Liver (tissue), 9 donors: ENCODE data around the gene NPR2. TPM values are rescaled to one million over a fixed set of nuclear protein-coding genes. Genes with fewer than 3 reads are reported as not detected.

Experiments used
- DNase-seq: peaks from one replicate; pipeline ENCODE4 v3.0.0-alpha.2; 2017; ENCODE audit warnings: low spot score
- H3K27ac ChIP-seq, 2 donors: one replicate each; pipeline ENCODE4 v1.7.0; 2013; ENCODE audit warnings: inconsistent platforms in 2 of 2, low read length in 2 of 2, control low read depth in 1 of 2, low read depth in 1 of 2, mild to moderate bottlenecking in 1 of 2
- H3K27me3 ChIP-seq, 4 donors: one replicate each; pipeline versions ENCODE4 v1.6.1 to v1.7.0; 2013; ENCODE audit warnings: low read length in 3 of 4, inconsistent platforms in 1 of 4, mild to moderate bottlenecking in 1 of 4, moderate library complexity in 1 of 4; ENCODE audit not compliant: control insufficient read depth in 4 of 4, insufficient read depth in 4 of 4
- H3K36me3 ChIP-seq, 4 donors: one replicate each; pipeline versions ENCODE4 v1.6.1 to v1.7.0; 2013; ENCODE audit warnings: low read length in 3 of 4, mild to moderate bottlenecking in 3 of 4, low read depth in 1 of 4, moderate library complexity in 1 of 4; ENCODE audit not compliant: control insufficient read depth in 4 of 4, insufficient read depth in 3 of 4
- H3K4me1 ChIP-seq, 4 donors: one replicate each; pipeline versions ENCODE4 v1.6.1 to v1.7.0; 2013; ENCODE audit warnings: low read length in 3 of 4, mild to moderate bottlenecking in 3 of 4, moderate library complexity in 1 of 4; ENCODE audit not compliant: control insufficient read depth in 4 of 4, insufficient read depth in 4 of 4
- H3K4me3 ChIP-seq, 3 donors: one replicate each; pipeline versions ENCODE4 v1.6.1 to v1.7.0; 2013; ENCODE audit warnings: low read length in 3 of 3, control low read depth in 1 of 3, low read depth in 1 of 3, mild to moderate bottlenecking in 1 of 3
- H3K9ac ChIP-seq, 2 donors: one replicate each; pipeline ENCODE4 v1.7.0; 2013; ENCODE audit warnings: low read length in 2 of 2, mild to moderate bottlenecking in 2 of 2, moderate library complexity in 2 of 2, control low read depth in 1 of 2, low read depth in 1 of 2
- H3K9me3 ChIP-seq, 4 donors: one replicate each; pipeline versions ENCODE4 v1.6.1 to v1.7.0; 2013; ENCODE audit warnings: low read length in 3 of 4; ENCODE audit not compliant: control insufficient read depth in 4 of 4
- CTCF ChIP-seq: fragments of 150-350 bp; IDR thresholded peaks from 2 replicates; pipeline ENCODE4 v1.5.1; 2017; ENCODE audit warnings: improper control_type of control experiment, low read depth, low read length; ENCODE audit not compliant: missing input control
- FOXA1 ChIP-seq: IDR thresholded peaks from 2 replicates; pipeline ENCODE4 v1.6.1; 2016; ENCODE audit warnings: antibody characterized with exemption
- FOXA2 ChIP-seq: IDR thresholded peaks from 2 replicates; pipeline ENCODE4 v1.6.1; 2016; ENCODE audit warnings: antibody characterized with exemption
- GABPA ChIP-seq, 2 donors: IDR thresholded peaks in 1 of 2; conservative IDR thresholded peaks in 1 of 2; 2 replicates each; pipeline ENCODE4 v1.6.1; 2016; ENCODE audit warnings: antibody characterized with exemption in 2 of 2, mild to moderate bottlenecking in 1 of 2, moderate library complexity in 1 of 2
- HNF4A ChIP-seq, 2 donors: conservative IDR thresholded peaks; 2 replicates each; pipeline ENCODE4 v1.6.1; 2016; ENCODE audit warnings: antibody characterized with exemption in 2 of 2, mild to moderate bottlenecking in 2 of 2
- HNF4G ChIP-seq: IDR thresholded peaks from 2 replicates; pipeline ENCODE4 v1.6.1; 2016; ENCODE audit warnings: antibody characterized with exemption
- JUND ChIP-seq, 2 donors: IDR thresholded peaks; 2 replicates each; pipeline ENCODE4 v1.6.1; 2016; ENCODE audit warnings: antibody characterized with exemption in 2 of 2
- NR2F2 ChIP-seq: IDR thresholded peaks from 2 replicates; pipeline ENCODE4 v1.6.1; 2016; ENCODE audit warnings: antibody characterized with exemption
- RAD21 ChIP-seq, 2 donors: IDR thresholded peaks; 2 replicates each; pipeline ENCODE4 v1.6.1; 2016; ENCODE audit warnings: antibody characterized with exemption in 2 of 2, mild to moderate bottlenecking in 2 of 2
- REST ChIP-seq: IDR thresholded peaks from 2 replicates; pipeline ENCODE4 v1.6.1; 2016; ENCODE audit warnings: antibody characterized with exemption, mild to moderate bottlenecking
- RXRA ChIP-seq, 2 donors: IDR thresholded peaks; 2 replicates each; pipeline ENCODE4 v1.6.1; 2017 to 2018; ENCODE audit warnings: antibody characterized with exemption in 2 of 2, mild to moderate bottlenecking in 1 of 2
- SP1 ChIP-seq: IDR thresholded peaks from 2 replicates; pipeline ENCODE4 v1.6.1; 2018; ENCODE audit warnings: antibody characterized with exemption, mild to moderate bottlenecking
- TAF1 ChIP-seq: conservative IDR thresholded peaks from 2 replicates; pipeline ENCODE4 v1.6.1; 2016; ENCODE audit warnings: antibody characterized with exemption, mild to moderate bottlenecking
- YY1 ChIP-seq: IDR thresholded peaks from 2 replicates; pipeline ENCODE4 v1.6.1; 2016; ENCODE audit warnings: antibody characterized with exemption, mild to moderate bottlenecking
- ZBTB33 ChIP-seq: IDR thresholded peaks from 2 replicates; pipeline ENCODE4 v1.6.1; 2016; ENCODE audit warnings: antibody characterized with exemption
- WGBS: extraction: QIAGEN DNeasy Blood & Tissue Kit; methylation state at CpG from one replicate; pipeline ENCODE4 v1.1.7; 2013; 5-methylcytosine and 5-hydroxymethylcytosine counted together
- polyA plus RNA-seq, 2 donors: library from polyadenylated mRNA; stranded (reverse) in 1 of 2; unstranded in 1 of 2; fragments of 200-250 nt in 1 of 2; fragments of >200 nt in 1 of 2; fragmentation: Nextera tagmentation in 1 of 2; extraction: Ambion mirVana in 1 of 2; gene quantifications; one replicate each; pipeline versions ENCODE4 v1.2.1 to v1.2.3, GENCODE V29; 2013 to 2015
- total RNA-seq, 2 donors: library from RNA; depleted of rRNA; stranded (reverse); fragments of >200 nt; gene quantifications; one replicate each; pipeline ENCODE4 v1.2.3, GENCODE V29; 2014
- donor health status: healthy.
- donor health status: healthy.
- donor health status: healthy.
- donor health status: healthy.
- donor health status: healthy.

The NPR2 gene
- total and polyA plus RNA-seq, 4 donors = 8.6 to 17.1 (median 11.2) TPM

- H3K4me1 ChIP-seq = peaks cover 0 to 5% (median 1%) of the 10 kb centered on the region in 4 donors
- TF ChIP-seq RAD21 (IDR thresholded peaks at IDR 0.05) (no peak), HNF4G (no peak), SP1 (no peak), FOXA2 (no peak), CTCF (no peak), RXRA (IDR thresholded peaks at IDR 0.05) (no peak), YY1 (no peak), TAF1 (no peak), JUND (IDR thresholded peaks at IDR 0.05) (no peak), REST (no peak)
These were observed 50.8 kb downstream of the NPR2 start for GRCh38 chr9:35842020-35842745.

GRCh38 chr9:35842795-35843194 lies 51.4 kb downstream of the NPR2 start:
- no peak for DNase-seq
- WGBS = 79% methylated on average over 3 of the region's 3 CpGs
- H3K36me3 ChIP-seq = peaks cover 0 to 5% (median 0%) of the 10 kb centered on the region in 4 donors
- H3K9me3 ChIP-seq = no peaks in the 10 kb centered on the region
- no peak overlapping the region for H3K9ac ChIP-seq
- no peak overlapping the region for H3K4me3 ChIP-seq
- H3K27ac ChIP-seq = no peak overlapping the region
- H3K27me3 ChIP-seq = no peaks in the 10 kb centered on the region
- no peak for TF ChIP-seq CTCF
- no peak for TF ChIP-seq YY1
- no peak for TF ChIP-seq RXRA (IDR thresholded peaks at IDR 0.05)
- TF ChIP-seq FOXA1 = no peak
- TF ChIP-seq JUND (IDR thresholded peaks at IDR 0.05) = no peak
- no peak for TF ChIP-seq NR2F2
- TF ChIP-seq HNF4A (conservative IDR thresholded peaks at IDR 0.05) = no peak
- no peak for TF ChIP-seq FOXA2
- TF ChIP-seq ZBTB33 = no peak
- TF ChIP-seq GABPA (IDR thresholded peaks at IDR 0.05 in 1 of 2, conservative IDR thresholded peaks at IDR 0.05 in 1 of 2) = no peak
- no peak for TF ChIP-seq TAF1
- no peak for TF ChIP-seq REST
- peaks cover 0 to 5% (median 1%) of the 10 kb centered on the region in 4 donors for H3K4me1 ChIP-seq

More at GRCh38 chr9:35842020-35842745, 50.8 kb downstream of the NPR2 start:
- no peak overlapping the region for H3K27ac ChIP-seq
- H3K27me3 ChIP-seq = no peaks in the 10 kb centered on the region
- WGBS = 97% methylated on average over 17 of the region's 17 CpGs
- H3K36me3 ChIP-seq = peaks cover 0 to 5% (median 0%) of the 10 kb centered on the region in 4 donors
- DNase-seq = no peak
- no peaks in the 10 kb centered on the region for H3K9me3 ChIP-seq
- H3K4me3 ChIP-seq = no peak overlapping the region
- H3K9ac ChIP-seq = no peak overlapping the region
